Activated naive CD4-positive, alpha-beta T cell treated with Interleukin-2 at 50 U/mL for 16 hours (primary cell): ENCODE results near the gene DYNLT5.
"Not testable (repeated sequence)": the region's sequence is repeated elsewhere in the genome, so short reads cannot be mapped to it uniquely, and the experiment has no call there.

ENCODE experiments used
- DNase-seq: peaks from one replicate; pipeline ENCODE4 v3.0.0-alpha.2; 2020

DYNLT5 gene, protein sequence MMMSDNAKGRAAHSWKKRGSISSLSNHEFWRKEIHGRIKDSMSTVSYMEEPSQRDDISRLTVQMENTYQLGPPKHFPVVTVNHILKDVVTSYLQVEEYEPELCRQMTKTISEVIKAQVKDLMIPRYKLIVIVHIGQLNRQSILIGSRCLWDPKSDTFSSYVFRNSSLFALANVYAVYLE

DNA sequence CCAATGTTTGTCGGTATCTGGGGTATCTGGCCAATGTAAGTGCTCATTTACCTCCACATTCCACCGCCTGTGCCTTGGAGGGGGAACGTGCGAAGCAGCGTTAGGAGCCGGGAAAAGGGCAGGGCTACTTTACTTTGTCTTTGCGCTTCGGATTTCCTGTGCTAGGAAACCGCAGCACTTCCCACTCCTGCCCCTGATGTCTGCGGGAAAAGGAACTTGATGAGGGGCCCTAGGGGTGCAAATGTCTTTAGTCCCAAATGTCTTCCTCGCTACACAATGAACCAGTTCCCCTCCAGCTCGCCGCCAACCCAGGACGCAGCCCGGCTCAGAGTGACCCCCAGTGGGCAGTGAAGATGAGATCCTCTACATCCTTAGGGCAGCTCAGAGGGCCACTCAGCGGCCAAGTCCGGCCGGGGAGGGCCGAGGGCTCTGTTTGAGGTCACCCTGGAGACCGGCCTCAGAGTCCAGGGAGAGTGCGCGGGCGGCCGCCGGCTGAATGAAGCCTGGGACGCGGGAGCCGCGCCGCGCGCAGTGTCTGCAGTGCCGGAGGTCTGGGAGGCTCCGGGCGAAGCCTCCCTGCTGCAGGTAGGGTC lies at the start of gene DYNLT5:
Gene DYNLT5, plus strand, starts transcription at position 460 of the 593 bp plus-strand sequence. CDS start 2,200 bp downstream, outside the sequence.
- no peak for DNase-seq

DNA sequence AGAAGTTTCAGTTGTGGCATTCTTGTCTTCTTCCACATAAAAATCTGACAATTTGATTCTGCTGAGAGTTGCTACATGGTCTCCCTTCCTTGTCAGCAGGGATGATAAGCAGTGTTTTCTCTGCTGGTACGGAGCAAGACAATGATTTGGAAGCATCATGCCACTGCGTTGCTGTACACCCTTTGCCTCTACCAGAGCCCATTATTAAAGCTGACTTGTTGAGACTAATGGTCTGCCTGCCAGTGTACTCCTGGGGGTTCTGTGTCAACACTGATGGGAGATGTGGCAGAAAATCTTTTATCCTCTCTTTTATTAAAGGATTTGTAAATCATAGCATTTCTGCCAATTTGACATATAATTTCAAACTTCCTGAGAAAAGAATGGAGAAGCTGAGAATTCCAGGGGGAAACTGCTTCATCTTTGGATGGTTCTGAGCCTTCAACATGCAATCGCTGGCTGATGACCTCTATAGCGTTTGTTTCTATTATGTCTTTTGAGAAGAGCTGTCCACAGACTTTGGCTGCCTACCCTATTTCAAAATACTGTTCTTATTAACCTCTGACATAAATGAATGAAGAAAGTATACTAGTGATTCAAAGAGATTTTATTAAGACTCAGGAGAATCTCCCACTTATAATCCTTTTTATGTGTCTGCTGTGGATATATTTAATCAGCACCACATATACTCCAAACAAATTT lies 47.9 kb upstream of the DYNLT5 start:
- no peak for DNase-seq

DNA sequence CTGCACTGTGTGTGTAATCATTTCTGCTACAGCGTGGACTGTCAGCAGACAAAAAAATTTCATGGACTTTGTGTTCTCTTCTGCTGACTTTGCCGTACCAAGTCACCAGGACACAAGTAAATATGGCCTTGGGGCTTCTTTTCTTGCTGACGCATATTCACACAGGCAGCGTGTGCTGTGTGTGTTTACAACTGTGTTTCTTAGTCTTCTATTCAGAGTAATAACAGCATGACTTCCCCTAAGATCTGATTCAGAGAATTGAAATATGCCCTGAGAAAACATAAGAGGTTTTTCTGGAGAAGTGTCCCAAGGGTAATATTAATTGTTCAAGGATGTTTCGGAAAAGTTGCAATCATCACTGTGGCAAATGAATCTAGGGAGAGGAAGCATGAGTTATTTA lies 47.1 kb upstream of the DYNLT5 start:
- no peak for DNase-seq

DNA sequence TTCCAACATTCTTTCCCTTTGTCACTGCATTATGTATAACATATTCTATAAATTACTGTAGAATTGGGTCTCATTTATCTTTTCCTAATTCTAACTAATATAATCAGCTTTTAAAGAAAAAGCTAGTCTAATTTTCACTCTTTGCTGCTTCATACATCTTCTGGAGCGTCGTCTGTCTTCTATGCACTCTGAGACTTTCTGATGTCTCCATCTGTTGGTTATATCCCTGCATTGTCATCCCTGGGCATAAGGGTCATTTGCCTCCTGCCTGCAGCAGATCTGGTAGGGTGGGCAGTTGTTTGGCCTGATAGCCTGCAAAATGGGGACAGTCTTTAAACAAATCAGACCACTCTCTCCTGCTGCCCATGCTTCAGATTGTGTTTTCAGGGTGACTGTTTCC lies 40.8 kb upstream of the DYNLT5 start:
- DNase-seq = no peak

DNA sequence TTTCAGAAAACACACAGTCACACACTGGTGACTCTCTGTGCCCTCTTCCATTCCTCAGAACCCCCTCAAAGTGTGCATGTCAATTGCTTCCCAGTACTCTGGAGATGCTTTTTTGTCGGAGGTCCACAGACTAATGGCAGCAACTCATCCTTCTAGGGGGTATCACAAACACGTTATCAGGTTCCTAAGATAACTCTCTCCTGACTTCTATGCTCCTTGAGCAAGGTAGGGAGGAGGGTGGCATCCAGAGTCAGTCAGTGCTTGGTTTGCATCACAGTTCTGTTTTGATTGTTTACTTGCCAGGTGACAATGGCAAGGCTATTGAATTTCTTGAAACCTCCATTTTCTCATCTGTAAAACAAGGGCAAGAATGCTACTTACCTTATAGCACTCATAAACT lies 39.4 kb upstream of the DYNLT5 start:
- no peak for DNase-seq

DNA sequence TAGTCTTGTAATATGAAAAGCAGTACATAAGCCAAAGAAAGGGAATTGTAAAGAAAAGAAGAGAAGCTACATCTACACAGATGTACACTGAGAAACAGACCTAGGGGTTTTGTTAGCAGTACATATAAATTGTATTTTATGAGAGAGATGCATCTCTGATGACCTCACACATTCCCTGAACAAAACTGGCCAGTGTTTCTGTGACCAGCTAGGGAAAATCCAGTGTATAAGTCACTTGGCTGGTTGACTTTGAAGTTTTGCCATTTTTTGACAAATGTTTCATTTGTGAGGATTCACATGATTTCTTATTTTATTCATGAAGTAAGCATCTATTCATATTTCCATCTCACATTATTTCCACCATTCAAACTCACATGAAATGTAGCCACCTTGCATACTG lies 28.3 kb upstream of the DYNLT5 start:
- DNase-seq = no peak

DNA sequence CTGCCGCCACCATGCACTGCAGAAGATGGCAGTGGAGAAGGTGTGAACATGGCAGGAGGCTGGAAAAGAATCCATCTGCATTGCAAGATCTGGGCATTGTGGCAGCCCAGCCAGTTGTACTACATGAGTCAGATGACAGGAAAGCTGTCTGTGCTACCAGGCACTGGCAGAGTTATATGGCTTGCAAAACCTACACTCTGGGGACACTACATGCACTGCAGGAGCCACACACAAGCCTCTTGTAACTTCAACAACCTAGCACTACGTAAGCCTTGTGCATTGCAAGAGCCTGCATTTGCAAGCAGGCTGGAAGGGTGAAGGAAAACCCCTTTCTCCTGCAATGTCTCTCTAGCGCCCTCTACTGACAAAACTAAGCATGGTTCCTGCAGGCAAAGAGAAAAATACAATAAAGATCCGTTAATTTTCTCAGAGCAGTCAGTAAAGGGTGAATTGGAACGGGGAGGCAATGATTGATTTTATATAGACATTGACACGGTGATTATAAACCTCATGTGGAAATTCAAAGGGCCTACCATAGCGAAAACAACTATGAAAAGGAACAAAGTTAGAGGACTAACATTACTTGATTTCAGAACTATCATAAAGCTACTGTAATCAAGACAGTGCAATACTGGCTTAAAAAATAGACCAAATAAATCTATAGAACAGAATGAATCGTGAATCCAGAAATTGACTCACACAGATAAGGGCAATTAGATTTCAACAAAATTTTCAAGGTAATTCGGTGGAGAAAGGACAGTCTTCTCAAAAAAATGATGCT lies 26.2 kb upstream of the DYNLT5 start:
- DNase-seq = peak; percentile 33

DNA sequence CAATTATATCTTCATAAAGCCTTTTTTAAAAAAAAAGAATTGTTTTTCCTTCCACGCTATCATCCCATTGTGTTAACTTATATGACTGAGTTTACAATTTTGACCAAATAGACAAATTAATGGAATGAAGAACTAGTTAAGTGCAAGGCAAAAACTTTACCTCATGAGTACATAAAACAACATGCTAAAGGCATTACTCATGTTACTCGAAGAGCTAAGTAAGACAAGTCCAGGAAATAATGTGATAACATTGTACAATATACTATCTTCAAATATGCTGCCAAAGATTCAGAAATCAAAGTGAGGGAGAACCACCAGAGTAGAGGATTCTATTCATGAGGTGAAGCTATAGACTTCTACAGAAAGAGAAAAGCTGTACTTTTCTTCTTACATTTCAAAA lies 24.2 kb upstream of the DYNLT5 start:
- no peak for DNase-seq

DNA sequence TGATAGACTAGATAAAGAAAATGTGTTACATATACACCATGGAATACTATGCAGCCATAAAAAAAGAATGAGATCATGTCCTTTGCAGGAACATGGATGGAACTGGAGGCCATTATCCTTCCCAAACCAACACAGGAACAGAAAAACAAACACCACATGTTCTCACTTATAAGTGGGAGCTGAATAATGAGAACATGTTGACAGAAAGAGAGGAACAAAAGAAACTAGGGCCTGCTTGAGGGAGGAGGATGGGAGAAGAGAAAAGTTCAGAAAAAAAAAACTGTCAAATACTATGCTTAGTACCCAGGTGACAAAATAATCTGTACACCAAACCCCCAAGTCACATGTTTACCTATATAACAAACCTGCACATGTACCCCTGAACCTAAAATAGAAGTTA lies 23.5 kb upstream of the DYNLT5 start:
- DNase-seq = not testable (repeated sequence)

DNA sequence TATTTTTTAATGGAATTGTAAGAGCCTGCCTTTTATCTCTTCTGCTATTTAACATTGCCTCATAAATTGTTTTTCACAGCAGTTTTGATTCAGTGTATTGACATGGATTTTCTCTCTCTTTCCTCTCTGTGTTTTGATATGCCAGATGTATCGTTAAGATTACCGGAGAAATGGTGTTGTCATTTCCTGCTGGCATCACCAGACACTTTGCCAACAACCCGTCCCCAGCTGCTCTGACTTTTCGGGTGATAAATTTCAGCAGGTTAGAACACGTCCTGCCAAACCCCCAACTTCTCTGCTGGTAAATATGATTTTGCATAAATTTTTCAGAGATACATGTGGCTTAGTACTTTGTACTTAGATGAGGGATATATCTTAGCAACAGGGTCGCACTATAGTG lies 23.1 kb upstream of the DYNLT5 start:
- DNase-seq = no peak

DNA sequence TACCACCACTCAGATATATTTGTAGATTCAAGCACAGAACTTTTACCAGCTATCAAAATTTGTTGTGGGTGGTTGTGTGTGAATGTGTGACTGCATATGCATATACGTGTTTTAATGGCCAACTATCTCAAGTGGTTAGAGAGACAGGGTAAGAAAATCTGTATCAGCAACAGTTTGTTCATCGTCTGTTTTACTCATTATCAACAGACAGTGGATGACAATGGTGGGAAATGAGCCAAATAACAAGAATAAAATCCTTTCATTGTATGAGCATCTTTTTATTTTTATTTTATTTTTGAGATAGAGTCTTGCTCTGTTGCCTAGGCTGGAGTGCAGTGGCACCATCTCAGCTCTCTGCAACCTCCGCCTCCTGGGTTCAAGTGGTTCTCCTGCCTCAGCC lies 22.7 kb upstream of the DYNLT5 start:
- no peak for DNase-seq

DNA sequence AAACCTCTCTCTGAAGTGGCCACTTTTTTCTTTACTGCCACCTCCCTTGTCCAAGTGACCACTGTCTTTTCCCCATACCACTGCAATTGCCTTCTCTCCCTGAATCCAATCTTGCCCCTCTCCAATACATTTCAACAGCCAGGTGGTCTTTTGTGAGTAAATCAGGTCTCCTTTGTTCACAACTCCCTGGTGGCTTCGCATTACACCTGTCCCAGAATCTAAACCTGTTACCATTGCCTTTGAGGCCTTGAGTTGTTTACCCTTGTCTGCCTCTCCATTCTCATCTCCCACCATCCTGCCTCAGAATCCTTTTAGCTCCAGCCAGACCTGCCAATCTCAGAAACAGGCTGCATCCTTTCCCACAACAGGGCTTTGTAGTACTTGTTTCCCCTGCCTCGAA lies 21.8 kb upstream of the DYNLT5 start:
- no peak for DNase-seq

DNA sequence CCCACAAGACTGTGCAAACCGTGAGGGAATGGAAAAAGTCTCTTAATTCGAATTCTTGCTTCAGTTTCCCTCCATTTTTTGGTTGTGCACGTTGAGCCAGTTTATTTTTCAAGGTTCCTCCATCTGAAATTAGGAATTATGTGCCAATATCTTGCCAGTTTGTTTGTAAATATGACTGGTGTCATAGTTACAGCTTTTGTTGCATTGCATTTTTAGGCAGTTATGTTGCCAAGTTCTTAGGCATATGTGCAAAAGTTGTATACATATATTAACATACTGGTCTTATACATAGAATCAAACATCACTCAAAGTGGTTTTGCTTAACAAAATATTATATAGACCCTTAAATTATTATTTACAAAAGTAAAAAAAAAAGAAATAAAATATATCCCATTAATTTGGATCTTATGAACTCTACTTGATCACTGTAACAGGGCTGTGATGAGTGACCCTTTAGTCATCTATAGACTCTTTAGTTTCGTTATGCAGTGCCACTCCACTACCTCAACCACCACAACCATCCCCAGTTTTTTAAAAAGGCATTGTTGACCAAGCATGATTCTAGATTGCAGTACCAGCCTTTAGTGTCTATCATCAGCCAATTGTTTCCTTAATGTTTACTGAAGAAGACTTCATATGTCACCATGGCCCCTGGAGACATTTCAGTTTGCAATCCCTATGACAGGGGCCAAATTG lies 20.9 kb upstream of the DYNLT5 start:
- DNase-seq = no peak

DNA sequence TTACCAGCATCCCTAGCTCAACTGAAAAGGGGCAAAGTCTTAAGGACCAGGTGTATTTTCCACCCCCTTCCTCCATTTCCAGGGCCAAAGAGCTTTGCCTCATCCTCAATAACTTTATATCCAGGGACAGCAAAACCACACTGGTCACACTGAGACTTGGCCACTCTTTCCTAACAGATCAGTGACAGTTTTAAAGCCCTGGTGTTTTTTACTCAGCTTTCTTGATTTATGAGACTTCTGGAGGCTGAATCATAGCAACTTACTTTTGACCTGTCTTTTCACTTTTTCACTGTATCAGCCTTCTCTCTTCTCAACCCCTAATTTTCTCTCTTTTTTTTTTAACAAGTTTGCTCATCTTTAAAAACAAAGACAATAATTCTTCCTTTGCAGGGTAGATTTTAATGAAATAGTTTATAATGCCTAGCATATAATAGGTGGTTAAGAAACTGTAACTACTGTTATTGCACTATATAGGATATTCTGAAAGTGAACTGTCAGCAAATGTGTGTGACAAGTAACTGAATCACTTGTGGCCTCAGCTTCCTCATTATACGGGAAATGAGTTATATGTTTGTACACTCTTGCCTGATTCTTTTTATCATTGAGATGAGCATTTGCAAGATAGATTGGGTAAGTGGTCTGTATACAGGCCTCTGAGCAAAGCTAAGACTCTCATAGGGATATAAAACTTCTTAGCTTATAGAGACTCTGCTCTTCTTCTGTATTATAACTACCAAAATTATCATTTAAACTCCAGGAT lies 19.7 kb upstream of the DYNLT5 start:
- DNase-seq = no peak

DNA sequence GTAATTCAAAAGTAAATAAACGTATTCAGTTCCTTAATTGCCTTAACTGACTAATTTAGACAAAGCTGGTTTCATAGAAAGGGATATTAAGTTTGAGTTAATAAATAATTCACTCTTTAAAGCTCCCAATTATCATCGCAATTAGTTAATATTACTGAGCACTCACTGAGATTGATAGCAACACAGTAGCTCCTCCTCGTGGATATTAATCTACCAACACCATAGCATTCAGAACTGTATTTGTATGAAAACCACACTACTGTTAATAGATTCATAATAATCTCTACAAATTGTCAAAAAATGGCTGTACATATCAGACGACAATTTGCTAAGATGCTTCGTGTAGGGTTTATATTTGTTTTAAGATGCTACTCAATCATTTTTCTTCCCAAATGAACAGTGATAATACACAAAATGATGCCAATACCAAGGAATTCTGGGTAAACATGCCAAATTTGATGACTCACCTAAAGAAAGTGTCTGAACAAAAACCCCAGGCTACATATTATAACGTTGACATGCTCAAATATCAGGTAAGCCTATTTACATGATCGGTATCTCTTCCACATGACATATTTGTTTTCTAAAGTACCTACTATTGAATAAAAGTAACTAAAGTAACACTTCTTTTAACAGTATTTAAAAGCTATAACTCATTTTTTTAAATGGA lies 18.8 kb upstream of the DYNLT5 start:
- no peak for DNase-seq

DNA sequence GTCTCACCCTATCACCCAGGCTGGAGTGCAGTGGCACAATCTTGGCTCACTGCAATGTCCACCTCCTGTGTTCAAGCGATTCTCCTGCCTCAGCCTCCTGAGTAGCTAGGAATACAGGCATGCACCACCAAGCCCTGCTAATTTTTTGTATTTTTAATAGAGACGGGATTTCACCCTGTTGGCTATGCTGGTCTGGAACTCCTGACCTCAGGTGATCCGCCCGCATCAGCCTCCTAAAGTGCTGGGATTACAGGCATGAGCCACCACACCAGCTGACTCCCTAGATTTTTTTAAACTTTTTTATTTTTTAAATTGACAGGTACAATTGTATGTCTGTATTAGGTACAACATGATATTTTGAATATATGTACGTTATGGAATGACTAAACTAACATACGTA lies 17.7 kb upstream of the DYNLT5 start:
- DNase-seq = not testable (repeated sequence)

DNA sequence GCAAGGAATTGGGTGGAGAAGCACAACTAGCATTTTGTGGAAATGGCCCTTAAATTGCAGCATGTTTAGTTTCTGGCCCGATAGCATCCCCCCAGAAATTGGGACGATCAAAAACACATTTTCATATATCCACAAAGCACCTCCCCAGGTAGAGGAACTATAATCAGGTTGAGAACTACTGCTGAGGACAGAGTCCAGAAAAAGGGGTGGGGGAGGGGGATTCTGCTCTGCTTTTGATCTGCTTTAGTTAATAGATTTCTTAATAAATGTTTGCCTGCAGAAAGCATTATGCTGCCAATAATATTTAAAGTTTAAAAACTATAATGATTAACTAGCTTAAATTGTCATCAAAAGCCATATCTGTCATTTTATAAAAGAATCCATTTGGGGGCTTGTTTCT lies 14.4 kb upstream of the DYNLT5 start:
- DNase-seq = no peak

DNA sequence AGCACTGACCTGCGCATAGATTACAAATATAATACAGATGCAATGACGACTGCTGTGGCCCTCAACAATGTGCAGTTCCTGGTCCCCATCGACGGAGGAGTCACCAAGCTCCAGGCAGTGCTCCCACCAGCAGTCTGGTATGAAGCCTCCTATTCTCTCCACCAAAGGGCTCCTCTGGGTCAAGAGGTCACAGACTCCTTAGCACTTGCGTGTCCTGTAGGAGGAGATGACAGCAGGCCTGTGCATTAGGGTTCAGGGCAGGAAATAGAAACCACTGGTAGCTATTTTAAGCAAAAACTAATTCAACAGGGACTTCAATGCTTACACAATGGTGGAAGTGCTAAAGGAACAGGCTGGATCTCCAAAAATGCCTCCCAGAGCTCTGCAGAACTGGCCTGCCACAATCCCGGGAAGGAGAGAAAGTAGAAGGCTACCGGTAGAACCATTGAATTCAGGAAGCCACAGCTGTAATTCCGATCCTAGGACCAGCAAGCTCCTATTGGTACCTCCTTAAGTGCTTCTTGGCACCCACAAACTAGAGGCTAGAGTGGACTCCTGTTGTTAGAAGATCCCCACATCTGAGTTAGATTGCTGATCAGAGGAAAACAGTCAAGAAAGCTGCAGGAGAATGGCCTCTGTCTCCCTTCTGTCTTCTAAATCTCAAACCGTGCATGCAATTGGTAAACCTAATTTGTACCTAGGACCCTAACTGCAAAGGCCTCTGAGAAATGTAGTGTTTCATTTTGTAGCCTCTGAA lies 12.7 kb upstream of the DYNLT5 start:
- no peak for DNase-seq

DNA sequence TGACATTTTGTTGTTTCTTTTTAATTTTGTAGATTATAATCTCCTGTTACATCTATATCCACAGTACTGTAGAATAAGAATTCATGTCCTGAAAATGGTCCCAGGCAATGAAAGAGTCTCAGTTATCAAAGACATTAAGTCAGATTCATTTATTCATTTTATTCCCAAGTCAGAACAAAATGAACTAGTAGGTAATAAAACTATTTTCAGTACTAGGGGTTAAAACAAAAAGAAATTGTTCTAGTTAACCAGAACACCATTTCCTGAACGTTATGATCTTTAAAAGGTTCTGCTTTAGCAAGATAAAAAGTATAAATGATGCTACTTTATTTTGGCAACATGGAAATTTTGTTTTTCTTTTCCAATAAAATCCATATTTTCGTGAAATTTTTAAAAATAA lies 6.8 kb upstream of the DYNLT5 start:
- DNase-seq = no peak

DNA sequence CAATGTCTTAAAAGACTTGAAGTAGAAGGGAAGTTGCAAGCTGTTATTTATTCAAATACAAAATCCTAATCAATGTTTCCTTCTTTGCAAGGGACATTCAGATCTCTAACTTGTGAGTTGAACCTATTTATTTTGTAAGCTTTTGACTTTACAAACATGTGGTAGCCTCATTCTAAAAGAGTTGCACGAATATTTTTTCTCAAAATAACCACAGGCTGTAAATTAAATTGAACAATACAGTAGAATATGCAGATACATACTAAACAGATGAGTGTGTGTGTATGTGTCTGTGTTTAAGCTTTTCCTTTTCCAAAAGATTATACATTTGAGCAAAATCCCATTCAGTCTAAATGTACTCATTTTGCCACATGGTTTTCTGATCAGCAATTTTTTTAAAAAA lies 4.8 kb upstream of the DYNLT5 start:
- no peak for DNase-seq

DNA sequence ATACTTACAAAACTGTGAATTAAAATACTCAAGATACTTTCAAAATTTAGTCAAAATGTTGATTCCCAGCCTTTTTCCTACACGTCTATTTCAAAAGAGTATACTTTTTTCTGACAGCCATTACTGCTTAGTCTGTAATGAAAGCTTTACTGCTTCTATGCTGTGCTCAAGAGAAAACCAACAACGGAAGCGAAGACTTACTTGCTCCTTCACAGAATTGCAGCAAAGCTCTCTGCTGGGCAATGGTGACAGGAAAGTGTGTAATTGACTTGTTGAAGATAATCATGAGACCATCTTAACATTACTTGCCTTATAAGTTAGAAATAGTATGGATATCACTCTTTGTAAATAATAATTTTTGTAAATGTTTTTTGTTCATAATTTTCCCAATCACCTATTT lies 1.7 kb upstream of the DYNLT5 start:
- no peak for DNase-seq
